K562 (cell line): ENCODE results near the gene CLK3. TPM values are rescaled to one million over a fixed set of nuclear protein-coding genes. Genes with fewer than 3 reads are reported as not detected.
A peak's percentile ranks its signal among the peaks of the same experiment; 100 is the strongest.

ENCODE experiments used
- CCNT2 ChIP-seq: IDR thresholded peaks from 2 replicates; pipeline ENCODE4 v1.6.1; 2011; ENCODE audit warnings: borderline replicate concordance, low read depth, mild to moderate bottlenecking, moderate library complexity, mixed read lengths, low read length; ENCODE audit not compliant: insufficient read length; ENCODE audit errors: extremely low read depth
- CGGBP1 ChIP-seq: fragments of 250-450 bp; sonication (Bioruptor Pico); IDR thresholded peaks from 2 replicates; pipeline ENCODE4 v1.9.0; 2021; ENCODE audit warnings: mild to moderate bottlenecking
- E2F8 ChIP-seq: fragments of 450-650 bp; IDR thresholded peaks from 2 replicates; pipeline ENCODE4 v1.7.1; 2018; ENCODE audit warnings: mild to moderate bottlenecking, low read depth; ENCODE audit not compliant: partially characterized antibody
- ELF1 ChIP-seq: fragments of 200-800 bp; sonication (Bioruptor generic); IDR thresholded peaks from 2 replicates; pipeline ENCODE4 v1.6.1; 2016; ENCODE audit warnings: missing genetic modification characterization, missing compliant biosample characterization
- ETV6 ChIP-seq, 3 experiments: fragments of 150-350 bp in 1 of 3; sonication (generic) in 1 of 3; formaldehyde crosslinking in 1 of 3; IDR thresholded peaks; 2 replicates each; pipeline versions ENCODE4 v1.6.1 to v1.8.0; 2014 to 2022; ENCODE audit warnings: borderline replicate concordance in 2 of 3, low read depth in 2 of 3, antibody characterized with exemption in 1 of 3, low read length in 1 of 3, mild to moderate bottlenecking in 1 of 3, missing genetic modification reagents in 1 of 3
- EWSR1 ChIP-seq: fragments of 450-650 bp; IDR thresholded peaks from 2 replicates; pipeline ENCODE4 v1.6.1; 2018; ENCODE audit warnings: borderline replicate concordance, mild to moderate bottlenecking, low read depth, moderate library complexity; ENCODE audit not compliant: partially characterized antibody
- FOXK1 ChIP-seq: sonication (generic); formaldehyde crosslinking; IDR thresholded peaks from 2 replicates; pipeline ENCODE4 v1.8.0; 2022; ENCODE audit warnings: missing genetic modification reagents, mild to moderate bottlenecking, borderline replicate concordance
- IRF2 ChIP-seq: sonication (generic); formaldehyde crosslinking; IDR thresholded peaks from 2 replicates; pipeline ENCODE4 v1.8.1; 2022; ENCODE audit warnings: mild to moderate bottlenecking, missing genetic modification reagents
- KLF10 ChIP-seq: fragments of 250-450 bp; sonication (Bioruptor Pico); IDR thresholded peaks from 2 replicates; pipeline ENCODE4 v1.6.1; 2021; ENCODE audit warnings: matching md5 sums
- MCM2 ChIP-seq: fragments of 450-650 bp; IDR thresholded peaks from 2 replicates; pipeline ENCODE4 v1.6.1; 2017; ENCODE audit warnings: low read depth, mild to moderate bottlenecking
- MEF2A ChIP-seq: IDR thresholded peaks from 2 replicates; pipeline ENCODE4 v1.6.1; 2011; ENCODE audit warnings: low read depth, mild to moderate bottlenecking, low read length, moderate library complexity; ENCODE audit not compliant: control insufficient read depth
- MYC ChIP-seq, 2 experiments: fragments of 250-450 bp in 1 of 2; sonication (Bioruptor Pico) in 1 of 2; IDR thresholded peaks; 2 replicates each; pipeline versions ENCODE4 v1.5.1 to v1.6.1; 2012 to 2021; ENCODE audit warnings: low read depth in 2 of 2, borderline replicate concordance in 1 of 2, improper control_type of control experiment in 1 of 2, low read length in 1 of 2, mild to moderate bottlenecking in 1 of 2, moderate library complexity in 1 of 2
- NCOA2 ChIP-seq, 2 experiments: fragments of 450-650 bp; IDR thresholded peaks; 2 replicates each; pipeline ENCODE4 v1.6.1; 2018; ENCODE audit warnings: mild to moderate bottlenecking in 2 of 2, moderate library complexity in 1 of 2; ENCODE audit not compliant: partially characterized antibody in 2 of 2
- NFXL1 ChIP-seq: fragments of 450-650 bp; formaldehyde crosslinking; IDR thresholded peaks from 2 replicates; pipeline ENCODE4 v1.4.0; 2021; ENCODE audit warnings: mild to moderate bottlenecking
- NR2C1 ChIP-seq, 2 experiments: fragments of 450-650 bp; IDR thresholded peaks; 2 replicates each; pipeline ENCODE4 v1.6.1; 2017; ENCODE audit warnings: mild to moderate bottlenecking in 2 of 2, antibody characterized with exemption in 1 of 2, inconsistent platforms in 1 of 2, missing compliant biosample characterization in 1 of 2, missing genetic modification characterization in 1 of 2
- RHOXF2B ChIP-seq: fragments of 250-450 bp; sonication (Bioruptor Pico); conservative IDR thresholded peaks from 2 replicates; pipeline ENCODE4 v1.5.1; 2021
- SIX5 ChIP-seq, 2 experiments: IDR thresholded peaks; 2 replicates each; pipeline ENCODE4 v1.6.1; 2011; ENCODE audit warnings: low read length in 2 of 2, borderline replicate concordance in 1 of 2, low read depth in 1 of 2, mild to moderate bottlenecking in 1 of 2, moderate library complexity in 1 of 2; ENCODE audit not compliant: insufficient read depth in 1 of 2
- SMC3 ChIP-seq: conservative IDR thresholded peaks from 2 replicates; pipeline ENCODE4 v1.6.1; 2011; ENCODE audit warnings: low read depth, low read length, improper control_type of control experiment; ENCODE audit not compliant: insufficient read depth
- SNIP1 ChIP-seq: fragments of 450-650 bp; IDR thresholded peaks from 2 replicates; pipeline ENCODE4 v1.7.1; 2017; ENCODE audit warnings: low read depth, mild to moderate bottlenecking
- SRF ChIP-seq, 2 experiments: fragments of 250-450, 450-650 bp in 1 of 2; sonication (Bioruptor Pico) in 1 of 2; sonication (generic) in 1 of 2; formaldehyde crosslinking; IDR thresholded peaks; 2 replicates each; pipeline versions ENCODE4 v1.5.0 to v1.5.1; 2020 to 2022; ENCODE audit warnings: mild to moderate bottlenecking in 1 of 2, missing genetic modification reagents in 1 of 2
- SRSF3 ChIP-seq: fragments of 200-400 bp; formaldehyde crosslinking; IDR thresholded peaks from 2 replicates; pipeline ENCODE4 v1.6.1; 2016; ENCODE audit warnings: mild to moderate bottlenecking, low read length, moderate library complexity; ENCODE audit not compliant: insufficient read depth
- TBL1XR1 ChIP-seq, 2 experiments: IDR thresholded peaks; 2 replicates each; pipeline ENCODE4 v1.6.1; 2012; ENCODE audit warnings: improper control_type of control experiment in 2 of 2, low read length in 2 of 2, mild to moderate bottlenecking in 1 of 2
- TRIM25 ChIP-seq: fragments of 450-650 bp; IDR thresholded peaks from 2 replicates; pipeline ENCODE4 v1.7.0; 2016; ENCODE audit warnings: borderline replicate concordance
- ZNF239 ChIP-seq: fragments of 250-450 bp; sonication (Bioruptor Pico); IDR thresholded peaks from 2 replicates; pipeline ENCODE4 v1.4.0; 2020; ENCODE audit warnings: mild to moderate bottlenecking
- polyA plus RNA-seq, 8 experiments: library from polyadenylated mRNA; depleted of rRNA in 4 of 8; stranded (reverse) in 5 of 8; unstranded in 3 of 8; fragments of >200 nt; fragmentation: Nextera tagmentation in 2 of 8; fragmentation: Illumina TruSeq in 1 of 8; extraction: Ambion mirVana in 2 of 8; extraction: Trizol in 1 of 8; gene quantifications; 2 replicates each; pipeline versions ENCODE4 v1.2.1 to v1.2.3, GENCODE V29; 2011 to 2014; ENCODE audit warnings: inconsistent platforms in 1 of 8, missing spikeins in 1 of 8
- total RNA-seq, 7 experiments: library from RNA; depleted of rRNA in 6 of 7; stranded (reverse); fragments of >200 nt in 6 of 7; fragmentation: Illumina TruSeq in 2 of 7; extraction: Trizol in 2 of 7; gene quantifications; 2 replicates each; pipeline versions ENCODE4 v1.2.1 to v1.2.3, GENCODE V29; 2011 to 2021; ENCODE audit warnings: low replicate concordance in 1 of 7

Gene CLK3
- total and polyA plus RNA-seq, 9 of the 15 experiments (the other 6 are each of a cell fraction or from before 2014, with no cell fraction given): 1.2 to 95.2 (median 51.7) TPM

GRCh38 chr15:74635228-74635627 is 19.6 kb downstream of the CLK3 start (continued):
- TF ChIP-seq E2F8: no peak
- TF ChIP-seq KLF10: no peak
- peak; percentile 96 for TF ChIP-seq SMC3
- no peak for TF ChIP-seq NFXL1 (CRISPR knock-in tag)
- no peak for TF ChIP-seq IRF2 (CRISPR knock-in tag)
- TF ChIP-seq CGGBP1: no peak
- TF ChIP-seq MYC (IDR thresholded peaks at IDR 0.05; ENCODE audit: low read depth, low read length): no peak
- no peak for TF ChIP-seq MYC (CRISPR knock-in tag; IDR thresholded peaks at IDR 0.05; ENCODE audit: borderline replicate concordance, low read depth)
- no peak for TF ChIP-seq SRSF3
- no peak for TF ChIP-seq ZNF239 (CRISPR knock-in tag)
- no peak for TF ChIP-seq NCOA2 (IDR thresholded peaks at IDR 0.05; ENCODE audit: partially characterized antibody in 2 of 2)
- TF ChIP-seq NR2C1 (IDR thresholded peaks at IDR 0.05): no peak
- no peak for TF ChIP-seq NR2C1 (tag; IDR thresholded peaks at IDR 0.05)
- no peak for TF ChIP-seq MCM2
- no peak for TF ChIP-seq TBL1XR1 (IDR thresholded peaks at IDR 0.05; ENCODE audit: low read length in 2 of 2)
- TF ChIP-seq TRIM25: no peak
- TF ChIP-seq FOXK1 (CRISPR knock-in tag): no peak
- no peak for TF ChIP-seq ELF1
- no peak for TF ChIP-seq CCNT2
- no peak for TF ChIP-seq SRF (CRISPR knock-in tag; IDR thresholded peaks at IDR 0.05)
- TF ChIP-seq ETV6 (IDR thresholded peaks at IDR 0.05; ENCODE audit: borderline replicate concordance in 1 of 2, low read depth in 2 of 2, low read length in 1 of 2): no peak
- TF ChIP-seq ETV6 (CRISPR knock-in tag; IDR thresholded peaks at IDR 0.05; ENCODE audit: borderline replicate concordance): no peak
- TF ChIP-seq SIX5 (IDR thresholded peaks at IDR 0.05; ENCODE audit: borderline replicate concordance in 1 of 2, insufficient read depth in 1 of 2, low read depth in 1 of 2, low read length in 2 of 2): no peak
- TF ChIP-seq EWSR1: no peak
- no peak for TF ChIP-seq RHOXF2B (CRISPR knock-in tag)
- no peak for TF ChIP-seq SNIP1
- TF ChIP-seq MEF2A: no peak
